ENCODE results near the gene ATOH8.

The ATOH8 gene

GRCh38 chr2:85723707-85724360 is 30.0 kb upstream of the ATOH8 start:
- H3K4me3 ChIP-seq: no peak overlapping the region
- no peak overlapping the region; the same call in 1 of the 2 replicates for H3K27ac ChIP-seq

DNA sequence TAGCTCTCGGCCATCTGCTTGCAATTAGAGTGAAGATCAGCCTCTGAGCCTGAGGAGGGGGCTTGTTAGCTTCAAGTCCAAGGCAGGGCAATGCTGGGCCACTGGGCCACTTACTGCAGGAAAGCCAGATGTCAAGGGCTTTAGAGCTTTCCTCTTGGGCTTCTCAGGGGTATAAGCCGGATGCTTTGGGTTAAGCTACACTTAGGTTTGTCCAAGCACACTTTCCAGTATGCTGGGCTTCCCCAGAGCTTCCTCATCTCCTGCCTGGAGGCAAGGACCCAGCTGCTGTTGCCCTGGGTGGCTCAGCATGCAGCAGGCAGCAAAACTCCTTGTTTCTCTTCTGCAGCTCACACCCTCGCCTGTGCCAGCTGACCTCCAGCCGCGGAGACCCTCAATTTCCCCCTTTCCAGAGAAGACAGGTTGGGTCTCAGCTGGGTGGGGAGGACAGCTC is 29.0 kb upstream of the ATOH8 start:
- no peak overlapping the region for H3K27ac ChIP-seq
- no peaks in the 10 kb centered on the region for H3K36me3 ChIP-seq (ENCODE audit: insufficient read depth, low read length)
- no peak overlapping the region for H3K4me3 ChIP-seq
- DNase-seq (ENCODE audit: low read depth, low spot score): no peak
- no peak for TF ChIP-seq EZH2 (IDR thresholded peaks at IDR 0.05)
- TF ChIP-seq POLR2AphosphoS5 (IDR thresholded peaks at IDR 0.05; ENCODE audit: borderline replicate concordance, low read depth, low read length): no peak
- TF ChIP-seq FOXP2 (optimal IDR thresholded peaks at IDR 0.05; ENCODE audit: control extremely low read depth, extremely low read length, insufficient read depth): no peak
- no peak overlapping the region for H3K9ac ChIP-seq (ENCODE audit: insufficient read length)
- H3K9me3 ChIP-seq (ENCODE audit: low read depth, low read length): no peaks in the 10 kb centered on the region

More at GRCh38 chr2:85723707-85724360, 30.0 kb upstream of the ATOH8 start:
- H3K9ac ChIP-seq (ENCODE audit: insufficient read length): no peak overlapping the region
- no peaks in the 10 kb centered on the region for H3K36me3 ChIP-seq (ENCODE audit: insufficient read depth, low read length)
- no peak for DNase-seq (ENCODE audit: low read depth, low spot score)
- TF ChIP-seq EZH2 (IDR thresholded peaks at IDR 0.05): no peak
- no peak for TF ChIP-seq POLR2AphosphoS5 (IDR thresholded peaks at IDR 0.05; ENCODE audit: borderline replicate concordance, low read depth, low read length)
- TF ChIP-seq FOXP2 (optimal IDR thresholded peaks at IDR 0.05; ENCODE audit: control extremely low read depth, extremely low read length, insufficient read depth): no peak
- no peaks in the 10 kb centered on the region for H3K9me3 ChIP-seq (ENCODE audit: low read depth, low read length)

DNA sequence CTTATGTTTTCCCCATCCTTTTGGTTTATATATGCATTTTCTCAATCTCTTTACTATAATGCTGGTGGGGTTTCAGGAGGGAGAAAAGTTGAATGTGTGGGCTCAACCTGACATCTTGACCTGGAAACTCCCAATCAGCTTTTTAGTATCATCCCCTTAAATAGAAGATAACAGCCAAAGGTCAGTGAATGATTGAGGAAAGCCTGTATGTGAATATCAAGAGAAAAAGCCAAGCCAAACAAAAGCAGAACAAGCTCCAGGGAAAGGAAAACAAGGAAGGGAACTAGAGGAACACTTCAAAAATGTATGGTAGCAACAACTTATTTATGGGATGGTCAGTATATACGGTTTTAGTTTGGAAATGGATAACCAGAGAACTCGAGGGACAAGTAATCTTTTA is 28.3 kb upstream of the ATOH8 start:
- no peaks in the 10 kb centered on the region for H3K9me3 ChIP-seq (ENCODE audit: low read depth, low read length)
- H3K36me3 ChIP-seq (ENCODE audit: insufficient read depth, low read length): no peaks in the 10 kb centered on the region
- H3K27ac ChIP-seq: no peak overlapping the region
- TF ChIP-seq FOXP2 (optimal IDR thresholded peaks at IDR 0.05; ENCODE audit: control extremely low read depth, extremely low read length, insufficient read depth) (no peak), EZH2 (IDR thresholded peaks at IDR 0.05) (no peak), POLR2AphosphoS5 (IDR thresholded peaks at IDR 0.05; ENCODE audit: borderline replicate concordance, low read depth, low read length) (no peak)
- no peak for DNase-seq (ENCODE audit: low read depth, low spot score)
- no peak overlapping the region for H3K4me3 ChIP-seq
- no peak overlapping the region for H3K9ac ChIP-seq (ENCODE audit: insufficient read length)

DNA sequence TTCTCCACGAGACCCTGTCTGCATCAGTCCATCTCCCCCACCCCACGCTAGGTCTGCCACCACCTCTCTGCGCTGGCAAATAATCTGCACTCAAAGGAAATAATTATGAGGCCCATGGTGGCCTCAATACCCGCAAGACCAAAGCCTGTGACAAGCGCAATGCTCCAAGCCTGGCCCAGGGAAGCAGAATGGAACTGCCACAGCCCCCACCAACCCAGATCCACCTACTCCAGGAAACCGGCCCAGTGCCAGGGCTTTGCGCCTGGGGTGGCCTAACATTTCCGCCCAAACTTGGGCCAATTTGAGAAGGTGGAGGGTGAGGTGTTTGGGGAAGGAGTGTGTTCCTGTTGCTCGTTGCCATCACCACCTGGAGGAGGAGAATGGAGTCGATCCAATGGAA is 26.0 kb upstream of the ATOH8 start:
- TF ChIP-seq EZH2 (IDR thresholded peaks at IDR 0.05) (no peak), POLR2AphosphoS5 (IDR thresholded peaks at IDR 0.05; ENCODE audit: borderline replicate concordance, low read depth, low read length) (no peak), FOXP2 (optimal IDR thresholded peaks at IDR 0.05; ENCODE audit: control extremely low read depth, extremely low read length, insufficient read depth) (no peak)
- Histone ChIP-seq H3K27ac (no peak overlapping the region), H3K9me3 (ENCODE audit: low read depth, low read length) (no peaks in the 10 kb centered on the region), H3K36me3 (ENCODE audit: insufficient read depth, low read length) (no peaks in the 10 kb centered on the region), H3K9ac (ENCODE audit: insufficient read length) (no peak overlapping the region), H3K4me3 (no peak overlapping the region)
- no peak for DNase-seq (ENCODE audit: low read depth, low spot score)

- no peak overlapping the region for H3K9ac ChIP-seq (ENCODE audit: insufficient read length)
- no peak overlapping the region for H3K4me3 ChIP-seq
These were observed 25.4 kb upstream of the ATOH8 start for GRCh38 chr2:85728342-85728741.

GRCh38 chr2:85728883-85729824 is 24.6 kb upstream of the ATOH8 start:
- Histone ChIP-seq H3K36me3 (ENCODE audit: insufficient read depth, low read length) (no peaks in the 10 kb centered on the region), H3K27ac (no peak overlapping the region), H3K4me3 (peak overlapping the region; percentile 47; the same call in 1 of the 2 replicates), H3K9ac (ENCODE audit: insufficient read length) (no peak overlapping the region), H3K9me3 (ENCODE audit: low read depth, low read length) (no peaks in the 10 kb centered on the region)
- DNase-seq (ENCODE audit: low read depth, low spot score): no peak
- TF ChIP-seq POLR2AphosphoS5 (IDR thresholded peaks at IDR 0.05; ENCODE audit: borderline replicate concordance, low read depth, low read length) (no peak), EZH2 (IDR thresholded peaks at IDR 0.05) (no peak)

More at GRCh38 chr2:85728342-85728741, 25.4 kb upstream of the ATOH8 start:
- TF ChIP-seq FOXP2 (optimal IDR thresholded peaks at IDR 0.05; ENCODE audit: control extremely low read depth, extremely low read length, insufficient read depth): no peak
- H3K9me3 ChIP-seq (ENCODE audit: low read depth, low read length): no peaks in the 10 kb centered on the region
- H3K27ac ChIP-seq: no peak overlapping the region
- no peak for DNase-seq (ENCODE audit: low read depth, low spot score)
- H3K36me3 ChIP-seq (ENCODE audit: insufficient read depth, low read length): no peaks in the 10 kb centered on the region

DNA sequence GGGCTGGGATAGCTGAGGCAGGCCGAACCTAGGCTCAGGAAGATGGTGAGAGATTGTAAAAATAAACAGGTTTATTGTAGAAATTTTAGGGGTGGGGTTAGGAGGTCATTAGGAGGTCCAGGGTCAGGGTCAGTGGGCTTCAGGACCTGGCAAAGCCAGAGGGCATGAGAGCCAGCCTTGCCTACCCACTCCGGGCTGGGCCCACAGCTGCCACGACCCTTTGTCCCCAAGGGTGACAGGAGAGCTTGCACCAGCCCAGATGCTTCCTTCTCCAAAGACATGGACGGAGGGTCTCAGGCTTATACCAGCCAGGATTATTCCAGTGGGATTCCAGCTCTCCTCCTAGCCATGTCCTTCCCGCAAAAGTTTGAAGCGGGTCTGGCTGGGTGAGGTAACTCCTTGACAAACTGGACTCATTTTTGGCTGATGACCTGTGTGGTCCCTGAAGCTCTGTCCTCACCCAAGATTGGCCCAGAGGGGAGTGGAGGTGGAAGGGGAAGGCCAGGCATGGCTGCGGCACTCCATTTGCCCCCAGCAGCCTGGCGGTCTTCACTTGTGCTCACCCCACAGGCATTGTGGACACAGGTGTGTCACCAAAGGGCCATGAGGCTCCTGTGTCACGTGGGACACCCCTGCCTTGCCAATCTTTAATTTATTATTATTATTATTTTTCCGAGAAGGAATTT is 23.8 kb upstream of the ATOH8 start:
- no peak for TF ChIP-seq POLR2AphosphoS5 (IDR thresholded peaks at IDR 0.05; ENCODE audit: borderline replicate concordance, low read depth, low read length)
- no peaks in the 10 kb centered on the region for H3K36me3 ChIP-seq (ENCODE audit: insufficient read depth, low read length)
- H3K27ac ChIP-seq: no peak overlapping the region
- no peak for DNase-seq (ENCODE audit: low read depth, low spot score)
- H3K9ac ChIP-seq (ENCODE audit: insufficient read length): no peak overlapping the region
- no peak overlapping the region for H3K4me3 ChIP-seq
- no peaks in the 10 kb centered on the region for H3K9me3 ChIP-seq (ENCODE audit: low read depth, low read length)

DNA sequence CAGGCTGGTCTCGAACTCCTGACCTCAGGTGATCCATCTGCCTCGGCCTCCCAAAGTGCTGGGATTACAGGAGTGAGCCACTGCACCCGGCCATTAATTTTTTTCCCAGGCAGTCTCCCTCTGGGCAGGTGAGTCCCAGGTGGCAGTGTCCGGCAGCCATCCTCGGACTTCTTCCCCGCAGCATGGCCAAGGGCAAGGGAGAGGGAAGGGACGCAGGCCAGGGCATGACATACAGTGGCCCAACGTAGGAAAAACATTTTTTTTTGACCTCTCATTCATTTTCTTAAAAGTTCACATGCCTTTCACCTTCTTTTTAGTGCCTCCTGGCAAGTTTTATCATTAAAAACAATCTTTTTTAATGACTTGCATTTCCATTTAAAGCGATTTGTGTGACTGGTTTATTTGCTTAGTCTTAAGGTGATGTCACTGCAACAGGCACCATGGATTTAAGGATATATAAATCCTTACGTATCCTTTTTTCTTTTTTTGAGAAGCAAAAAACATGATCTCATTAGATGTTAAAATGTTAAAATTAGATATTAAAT is 23.0 kb upstream of the ATOH8 start:
- no peaks in the 10 kb centered on the region for H3K9me3 ChIP-seq (ENCODE audit: low read depth, low read length)
- H3K36me3 ChIP-seq (ENCODE audit: insufficient read depth, low read length): no peaks in the 10 kb centered on the region
- H3K9ac ChIP-seq (ENCODE audit: insufficient read length): no peak overlapping the region
- no peak for DNase-seq (ENCODE audit: low read depth, low spot score)
- H3K4me3 ChIP-seq: no peak overlapping the region
- no peak overlapping the region for H3K27ac ChIP-seq
- no peak for TF ChIP-seq POLR2AphosphoS5 (IDR thresholded peaks at IDR 0.05; ENCODE audit: borderline replicate concordance, low read depth, low read length)
- no peak for TF ChIP-seq EZH2 (IDR thresholded peaks at IDR 0.05)
- no peak for TF ChIP-seq FOXP2 (optimal IDR thresholded peaks at IDR 0.05; ENCODE audit: control extremely low read depth, extremely low read length, insufficient read depth)

Measured in SK-N-MC (cell line).